Suppressor macrophage treated with lipopolysaccharide for 4 hours (primary cell): ENCODE measurements around the gene ADAMTS1.
A peak's percentile ranks its signal among the peaks of the same experiment; 100 is the strongest.
"Not testable (repeated sequence)": the region's sequence is repeated elsewhere in the genome, so short reads cannot be mapped to it uniquely, and the experiment has no call there.

Experiments
- DNase-seq: peaks from one replicate; pipeline ENCODE4 v3.0.0-alpha.2; 2020

ADAMTS1 gene

GRCh38 chr21:26845066-26845758 is at the start of gene ADAMTS1:
TSS of gene ADAMTS1 (minus strand) at chr21:26845409. CDS start at chr21:26844954, 455 bp downstream.
- DNase-seq = no peak

GRCh38 chr21:26892151-26892550 is 46.9 kb upstream of the ADAMTS1 start:
- DNase-seq = no peak

GRCh38 chr21:26888931-26889330 is 43.7 kb upstream of the ADAMTS1 start:
- DNase-seq = no peak

- DNase-seq = no peak
Observed at GRCh38 chr21:26888256-26888655, 43.0 kb upstream of the ADAMTS1 start.

- DNase-seq = no peak
Observed at GRCh38 chr21:26887251-26887650, 42.0 kb upstream of the ADAMTS1 start.

- DNase-seq = no peak
Observed at GRCh38 chr21:26884436-26884835, 39.2 kb upstream of the ADAMTS1 start.

- no peak for DNase-seq
Observed at GRCh38 chr21:26883768-26884167, 38.6 kb upstream of the ADAMTS1 start.

- peak; percentile 26 for DNase-seq
Observed at GRCh38 chr21:26881504-26882228, 36.5 kb upstream of the ADAMTS1 start.

GRCh38 chr21:26877018-26877417 is 31.8 kb upstream of the ADAMTS1 start:
- peak; percentile 1 for DNase-seq

GRCh38 chr21:26874347-26874746 is 29.1 kb upstream of the ADAMTS1 start:
- no peak for DNase-seq

- no peak for DNase-seq
Observed at GRCh38 chr21:26865857-26866256, 20.6 kb upstream of the ADAMTS1 start.

- not testable (repeated sequence) for DNase-seq
Observed at GRCh38 chr21:26856871-26857350, 11.7 kb upstream of the ADAMTS1 start.

- DNase-seq = not testable (repeated sequence)
Observed at GRCh38 chr21:26854695-26855094, 9.5 kb upstream of the ADAMTS1 start.

GRCh38 chr21:26852423-26852822 is 7.2 kb upstream of the ADAMTS1 start:
- no peak for DNase-seq

GRCh38 chr21:26851109-26851944 is 6.1 kb upstream of the ADAMTS1 start:
- no peak for DNase-seq

GRCh38 chr21:26850116-26850643 is 5.0 kb upstream of the ADAMTS1 start:
- DNase-seq = peak; percentile 50

- peak; percentile 68 for DNase-seq
Observed at GRCh38 chr21:26849428-26850115, 4.4 kb upstream of the ADAMTS1 start.

GRCh38 chr21:26847921-26848320 is 2.7 kb upstream of the ADAMTS1 start:
- DNase-seq = no peak

- DNase-seq = no peak
Observed at GRCh38 chr21:26847002-26847401, 1.8 kb upstream of the ADAMTS1 start.

- no peak for DNase-seq
Observed at GRCh38 chr21:26846036-26846931, 1.1 kb upstream of the ADAMTS1 start.

GRCh38 chr21:26845759-26846035 is 488 bp upstream of the ADAMTS1 start:
- DNase-seq = no peak
